Measurements from ENCODE around the gene GFM1.
A peak's percentile ranks its signal among the peaks of the same experiment; 100 is the strongest.

- TF ChIP-seq CTCF (IDR thresholded peaks at IDR 0.05) (peak in 4 of 12 donors; percentile 6 to 37 (median 29)), POLR2A (IDR thresholded peaks at IDR 0.05) (no peak)
Observed at GRCh38 chr3:158731938-158732855, 87.9 kb downstream of the GFM1 start, which contains the start of gene RARRES1.
